GM12878 (cell line): ENCODE data around the gene ZMIZ2. TPM values are rescaled to one million over a fixed set of nuclear protein-coding genes. Genes with fewer than 3 reads are reported as not detected.

Experiments
- ATAC-seq: fragments of 200-7000 bp; cut with Tn5 transposase; 3 replicates; pipeline ENCODE4 v1.9.1; 2020; ENCODE audit warnings: mild to moderate bottlenecking, moderate library complexity
- BruUV-seq: library from RNA; stranded (reverse); fragments of 400-500 nt; replicated peaks from 2 replicates; lab custom pipeline; 2021; lab: Mats Ljungman, UMichigan
- CTCF ChIA-PET: fragments of 300-600 bp; sonication (Branson Sonifier 250); formaldehyde crosslinking; extraction: SDS; loops from one replicate; lab custom pipeline; 2021; ENCODE audit warnings: inconsistent platforms; lab: Yijun Ruan, JAX
- POLR2A ChIA-PET: fragments of 350-600 bp; formaldehyde crosslinking; extraction: SDS; loops from one replicate; lab custom pipeline; 2021; ENCODE audit warnings: inconsistent platforms; lab: Charles Lee
- RAD21 ChIA-PET: fragments of 300-600 bp; sonication (Branson Sonifier 250); formaldehyde crosslinking; loops from one replicate; lab custom pipeline; 2023; ENCODE audit warnings: antibody characterized with exemption; ENCODE audit not compliant: unreplicated experiment; lab: Charles Lee
- SMC1A ChIA-PET: fragments of 300-600 bp; sonication (Branson Sonifier 250); formaldehyde crosslinking; loops from one replicate; lab custom pipeline; 2023; ENCODE audit not compliant: unreplicated experiment, uncharacterized antibody; lab: Charles Lee
- DNase-seq: peaks from one replicate; pipeline ENCODE4 v3.0.0-alpha.2; 2011; ENCODE audit warnings: low read depth, low spot score
- FAIRE-seq: peaks from 3 replicates; lab custom pipeline; 2011; peaks lifted over from hg19 to GRCh38; lab: Jason Lieb, UNC
- H2AFZ ChIP-seq: 2 replicates; pipeline ENCODE4 v1.6.0; 2011; ENCODE audit warnings: low read depth, low read length, control low read depth; ENCODE audit not compliant: control insufficient read depth
- H3K27ac ChIP-seq: 2 replicates; pipeline ENCODE4 v1.5.1; 2011; ENCODE audit warnings: control low read depth; ENCODE audit not compliant: control insufficient read depth, insufficient read depth
- H3K27me3 ChIP-seq, 2 experiments: replicated peaks in 1 of 2; 2 replicates each; pipeline versions ENCODE4 v1.6.0 to v1.6.1; 2011; ENCODE audit warnings: low read length in 1 of 2; ENCODE audit not compliant: control insufficient read depth in 2 of 2, insufficient read depth in 2 of 2
- H3K36me3 ChIP-seq, 2 experiments: 2 replicates each; pipeline ENCODE4 v1.5.1; 2011; ENCODE audit warnings: low read length in 1 of 2; ENCODE audit not compliant: control insufficient read depth in 2 of 2, insufficient read depth in 2 of 2
- H3K4me1 ChIP-seq: 2 replicates; pipeline ENCODE4 v1.6.1; 2011; ENCODE audit warnings: mild to moderate bottlenecking, low read length, moderate library complexity, mixed read lengths; ENCODE audit not compliant: control insufficient read depth, insufficient read depth
- H3K4me2 ChIP-seq: 2 replicates; pipeline ENCODE4 v1.6.0; 2011; ENCODE audit warnings: control low read depth; ENCODE audit not compliant: control insufficient read depth, insufficient read depth
- H3K4me3 ChIP-seq: fragments of 200-600 bp; sonication (generic); 2 replicates; pipeline ENCODE4 v1.5.1; 2016
- H3K79me2 ChIP-seq: 2 replicates; pipeline ENCODE4 v1.6.0; 2011; ENCODE audit warnings: low read length; ENCODE audit not compliant: control insufficient read depth, insufficient read depth
- H3K9ac ChIP-seq: 2 replicates; pipeline ENCODE4 v1.8.0; 2011; ENCODE audit warnings: low read length, control low read depth, mixed read lengths; ENCODE audit not compliant: control insufficient read depth, insufficient read depth
- H3K9me3 ChIP-seq: replicated peaks from 3 replicates; pipeline ENCODE4 v1.5.1; 2011; ENCODE audit warnings: mild to moderate bottlenecking, low read length; ENCODE audit not compliant: control insufficient read depth, insufficient read depth
- H4K20me1 ChIP-seq: 2 replicates; pipeline ENCODE4 v1.6.0; 2011; ENCODE audit not compliant: control insufficient read depth, insufficient read depth
- BCLAF1 ChIP-seq: fragments of 450-650 bp; IDR thresholded peaks from 2 replicates; pipeline ENCODE4 v1.6.1; 2017; ENCODE audit warnings: antibody characterized with exemption, mild to moderate bottlenecking, moderate library complexity
- BHLHE40 ChIP-seq, 2 experiments: fragments of 450-650 bp in 1 of 2; IDR thresholded peaks; 2 replicates each; pipeline ENCODE4 v1.6.1; 2011 to 2017; ENCODE audit warnings: low read depth in 2 of 2, borderline replicate concordance in 1 of 2, improper control_type of control experiment in 1 of 2, low read length in 1 of 2, mild to moderate bottlenecking in 1 of 2
- FOXK2 ChIP-seq: fragments of 450-650 bp; IDR thresholded peaks from 2 replicates; pipeline ENCODE4 v1.6.1; 2017; ENCODE audit warnings: mild to moderate bottlenecking, moderate library complexity
- JUNB ChIP-seq: IDR thresholded peaks from 2 replicates; pipeline ENCODE4 v1.6.1; 2016; ENCODE audit warnings: antibody characterized with exemption, mild to moderate bottlenecking
- NBN ChIP-seq: fragments of 450-650 bp; IDR thresholded peaks from 2 replicates; pipeline ENCODE4 v1.6.1; 2016
- NR2F1 ChIP-seq: fragments of 450-650 bp; conservative IDR thresholded peaks from 2 replicates; pipeline ENCODE4 v1.6.1; 2017; ENCODE audit warnings: mild to moderate bottlenecking
- POU2F2 ChIP-seq: IDR thresholded peaks from 3 replicates; pipeline ENCODE4 v1.6.1; 2011; ENCODE audit warnings: low read depth, mild to moderate bottlenecking, low read length, borderline replicate concordance
- RAD51 ChIP-seq: fragments of 450-650 bp; IDR thresholded peaks from 2 replicates; pipeline ENCODE4 v1.6.1; 2016; ENCODE audit warnings: moderate library complexity, mild to moderate bottlenecking, inconsistent platforms
- SP1 ChIP-seq: IDR thresholded peaks from one replicate; pipeline ENCODE4 v1.6.1; 2011; ENCODE audit warnings: low read depth, low read length
- STAT1 ChIP-seq: fragments of 450-650 bp; conservative IDR thresholded peaks from 2 replicates; pipeline ENCODE4 v1.6.1; 2014; ENCODE audit warnings: antibody characterized with exemption, mild to moderate bottlenecking
- TARDBP ChIP-seq: IDR thresholded peaks from 2 replicates; pipeline ENCODE4 v1.6.1; 2016; ENCODE audit warnings: borderline replicate concordance
- USF1 ChIP-seq: IDR thresholded peaks from 2 replicates; pipeline ENCODE4 v1.6.1; 2011; ENCODE audit warnings: borderline replicate concordance, low read depth, mild to moderate bottlenecking, moderate library complexity, mixed read lengths, low read length; ENCODE audit not compliant: insufficient read depth; ENCODE audit errors: extremely low read length
- ZBED1 ChIP-seq: IDR thresholded peaks from 2 replicates; pipeline ENCODE4 v1.6.1; 2016; ENCODE audit warnings: borderline replicate concordance
- ZBTB40 ChIP-seq: fragments of 450-650 bp; IDR thresholded peaks from 2 replicates; pipeline ENCODE4 v1.6.1; 2016; ENCODE audit warnings: mild to moderate bottlenecking, moderate library complexity, borderline replicate concordance
- ZNF24 ChIP-seq: fragments of 450-650 bp; IDR thresholded peaks from 2 replicates; pipeline ENCODE4 v1.6.1; 2017; ENCODE audit warnings: antibody characterized with exemption, mild to moderate bottlenecking
- ZNF622 ChIP-seq: fragments of 450-650 bp; IDR thresholded peaks from 2 replicates; pipeline ENCODE4 v1.6.1; 2017; ENCODE audit warnings: mild to moderate bottlenecking, inconsistent platforms
- ZZZ3 ChIP-seq: IDR thresholded peaks from 2 replicates; pipeline ENCODE4 v1.6.1; 2011; ENCODE audit warnings: low read depth; ENCODE audit not compliant: control insufficient read depth, insufficient read length
- WGBS: methylation state at CpG from one replicate; pipeline ENCODE4 v1.1.6; 2016; ENCODE audit warnings: low lambda C conversion rate; ENCODE audit not compliant: insufficient replicate concordance, insufficient coverage; ENCODE audit errors: missing lambda C conversion rate; 5-methylcytosine and 5-hydroxymethylcytosine counted together
- in situ Hi-C: fragments of 300-500 bp; cut with MboI; formaldehyde crosslinking; loops from 9 replicates; pipeline ENCODE4 v1.14.3; 2018; ENCODE audit warnings: mixed read lengths
- intact Hi-C: fragments of 100-400 bp; cut with micrococcal nuclease; formaldehyde crosslinking; loops from one replicate; pipeline ENCODE4 v1.14.2; 2022; ENCODE audit not compliant: unreplicated experiment
- polyA plus RNA-seq, 11 experiments: library from polyadenylated mRNA; depleted of rRNA in 4 of 11; unstranded in 6 of 11; stranded (reverse) in 5 of 11; fragments of >200 nt; fragmentation: Nextera tagmentation in 4 of 11; fragmentation: Illumina TruSeq in 1 of 11; extraction: Ambion mirVana in 4 of 11; extraction: Trizol in 1 of 11; gene quantifications; 1 replicate in 1 of 11; 2 replicates in 10 of 11; pipeline versions ENCODE4 v1.2.1 to v1.2.3, GENCODE V29; 2011 to 2016; ENCODE audit warnings: inconsistent platforms in 2 of 11, missing spikeins in 2 of 11, low read depth in 1 of 11
- total RNA-seq, 4 experiments: library from RNA; depleted of rRNA in 3 of 4; stranded (reverse); fragments of >200 nt in 3 of 4; fragmentation: Illumina TruSeq in 1 of 4; extraction: Trizol in 1 of 4; gene quantifications; 2 replicates each; pipeline versions ENCODE4 v1.2.1 to v1.2.3, GENCODE V29; 2013 to 2021

Gene ZMIZ2
- total and polyA plus RNA-seq, 10 of the 15 experiments (the other 5 are each of a cell fraction or from before 2014, with no cell fraction given): 0.71 to 158 (median 17.0) TPM

GRCh38 chr7:44729949-44730590 is 18.6 kb upstream of the ZMIZ2 start:
- in situ Hi-C loops (no loop called here), intact Hi-C loops (no loop called here)
- Histone ChIP-seq H4K20me1 (no peaks in the 10 kb centered on the region), H3K36me3 (no peaks in the 10 kb centered on the region), H3K27ac (no peak overlapping the region), H3K4me3 (no peak overlapping the region), H3K27me3 (no peaks in the 10 kb centered on the region), H3K4me1 (peaks cover 9% of the 10 kb centered on the region), H3K9ac (no peak overlapping the region), H3K79me2 (no peaks in the 10 kb centered on the region), H3K4me2 (no peak overlapping the region), H2AFZ (peak overlapping the region; percentile 46), H3K9me3 (no peaks in the 10 kb centered on the region)
- ChIA-PET RAD21 (interaction anchor here (1.1 kb wide), 1 partner anchor 116 kb away, joined by 3 read pairs; no protein-coding TSS in a partner anchor), CTCF (no interaction called here), POLR2A (no interaction called here), SMC1A (no interaction called here)
- BruUV-seq: no TSS peak
- FAIRE-seq (no peak), DNase-seq (no peak), ATAC-seq (peak; percentile 83)
- 43% methylated on average over 12 of the region's 12 CpGs for WGBS
- TF ChIP-seq JUNB: no peak
- no peak for TF ChIP-seq RAD51
- no peak for TF ChIP-seq ZNF622
- TF ChIP-seq BCLAF1: no peak
- TF ChIP-seq ZBTB40: no peak
- no peak for TF ChIP-seq NBN
- no peak for TF ChIP-seq ZZZ3
- peak in 1 of 2 experiments; percentile 34; a peak in 1 of 4 replicates for TF ChIP-seq BHLHE40 (IDR thresholded peaks at IDR 0.05; ENCODE audit: borderline replicate concordance in 1 of 2, low read depth in 2 of 2, low read length in 1 of 2)
- TF ChIP-seq FOXK2: no peak
- no peak for TF ChIP-seq STAT1
- TF ChIP-seq SP1: no peak
- TF ChIP-seq ZBED1: no peak
- TF ChIP-seq NR2F1: 0 out of 2 replicates have a peak, but pooled peaks have one; percentile 37
- TF ChIP-seq ZNF24: no peak
- TF ChIP-seq POU2F2: no peak
- TF ChIP-seq TARDBP: no peak
- TF ChIP-seq USF1: peak; percentile 61
